ENCODE data around the gene SLC1A7.

GRCh38 chr1:53083636-53084588 is 58.5 kb downstream of the SLC1A7 start:
- TF ChIP-seq FOXM1 (IDR thresholded peaks at IDR 0.05; ENCODE audit: borderline replicate concordance) = no peak
- TF ChIP-seq ELF4 (IDR thresholded peaks at IDR 0.05) = no peak
- no peak for TF ChIP-seq SP1 (IDR thresholded peaks at IDR 0.05)
- TF ChIP-seq SUZ12 (IDR thresholded peaks at IDR 0.05) = no peak
- TF ChIP-seq PKNOX1 (IDR thresholded peaks at IDR 0.05) = no peak
- no peak for TF ChIP-seq L3MBTL2 (conservative IDR thresholded peaks at IDR 0.05)
- no peak for TF ChIP-seq HDGF (IDR thresholded peaks at IDR 0.05; ENCODE audit: borderline replicate concordance)
- no peak for TF ChIP-seq TARDBP (IDR thresholded peaks at IDR 0.05)
- TF ChIP-seq BHLHE40 (IDR thresholded peaks at IDR 0.05; ENCODE audit: borderline replicate concordance) = no peak
- TF ChIP-seq ZNF384 (IDR thresholded peaks at IDR 0.05) = no peak

Data from HEK293T (cell line).